Erythroblast (primary cell): ENCODE results near the gene ELOVL2.

Experiments used
- GATA1 ChIP-seq: IDR thresholded peaks from 2 replicates; pipeline ENCODE4 v1.6.1; 2011; ENCODE audit warnings: low read depth, mild to moderate bottlenecking, control low read depth, low read length, moderate library complexity
- POLR2A ChIP-seq: IDR thresholded peaks from 2 replicates; pipeline ENCODE4 v1.6.1; 2011; ENCODE audit warnings: mild to moderate bottlenecking, low read length

GRCh38 chr6:11064836-11065235 is 20.7 kb upstream of the ELOVL2 start:
- TF ChIP-seq POLR2A (no peak), GATA1 (no peak)
